HepG2 (cell line): Measurements from ENCODE around the gene MSL2. TPM values are rescaled to one million over a fixed set of nuclear protein-coding genes. Genes with fewer than 3 reads are reported as not detected.
A peak's percentile ranks its signal among the peaks of the same experiment; 100 is the strongest.

ENCODE experiments used
- ATAC-seq: fragments of 200-7000 bp; cut with Tn5 transposase; 3 replicates; pipeline ENCODE4 v1.9.1; 2020; ENCODE audit warnings: mild to moderate bottlenecking, moderate library complexity
- BruUV-seq: library from RNA; stranded (reverse); fragments of 400-500 nt; replicated peaks from 2 replicates; lab custom pipeline; 2021; lab: Mats Ljungman, UMichigan
- CTCF ChIA-PET: fragments of 300-600 bp; formaldehyde crosslinking; extraction: SDS; loops from one replicate; lab custom pipeline; 2021; ENCODE audit warnings: low total read pairs, inconsistent platforms, low intra/inter-chr PET ratio; lab: Yijun Ruan, JAX
- POLR2A ChIA-PET: fragments of 350-600 bp; sonication (Branson Sonifier 250); formaldehyde crosslinking; loops from one replicate; lab custom pipeline; 2020; ENCODE audit warnings: antibody characterized with exemption, inconsistent platforms; lab: Yijun Ruan, JAX
- DNase-seq: peaks from one replicate; pipeline ENCODE4 v3.0.0-alpha.2; 2015; ENCODE audit warnings: low spot score
- FAIRE-seq: peaks from 3 replicates; lab custom pipeline; 2011; peaks lifted over from hg19 to GRCh38; lab: Jason Lieb, UNC
- H2AFZ ChIP-seq: one replicate; pipeline ENCODE4 v1.6.1; 2011; ENCODE audit warnings: low read length, inconsistent platforms
- H3K27ac ChIP-seq: fragments of 300-600 bp; 3 replicates; pipeline ENCODE4 v1.8.0; 2011; ENCODE audit warnings: mixed run types, mild to moderate bottlenecking, mixed read lengths, low read length, inconsistent platforms; ENCODE audit not compliant: insufficient read depth; ENCODE audit errors: extremely low read length
- H3K27me3 ChIP-seq, 2 experiments: fragments of 200-600 bp in 1 of 2; 2 replicates in 1 of 2; 3 replicates in 1 of 2; pipeline versions ENCODE4 v1.6.0 to v1.8.0; 2011; ENCODE audit warnings: low read length in 2 of 2, mild to moderate bottlenecking in 2 of 2, moderate library complexity in 2 of 2, inconsistent platforms in 1 of 2; ENCODE audit not compliant: insufficient read depth in 2 of 2, control insufficient read depth in 1 of 2
- H3K36me3 ChIP-seq, 2 experiments: fragments of 200-600 bp in 1 of 2; replicated peaks in 1 of 2; 2 replicates in 1 of 2; 3 replicates in 1 of 2; pipeline versions ENCODE4 v1.5.1 to v1.8.0; 2011; ENCODE audit warnings: low read length in 2 of 2, inconsistent platforms in 1 of 2; ENCODE audit not compliant: insufficient read depth in 2 of 2, control insufficient read depth in 1 of 2
- H3K4me1 ChIP-seq: 2 replicates; pipeline ENCODE4 v1.5.1; 2012; ENCODE audit warnings: low read length, inconsistent platforms; ENCODE audit not compliant: insufficient read depth
- H3K4me2 ChIP-seq: 2 replicates; pipeline ENCODE4 v1.6.0; 2011; ENCODE audit warnings: low read depth, low read length, inconsistent platforms
- H3K4me3 ChIP-seq, 3 experiments: fragments of 200-600 bp in 1 of 3; sonication (generic), shearing (Covaris generic) in 1 of 3; replicated peaks in 1 of 3; 2 replicates each; pipeline ENCODE4 v1.5.1; 2011 to 2016; ENCODE audit warnings: low read length in 3 of 3, inconsistent platforms in 2 of 3, low read depth in 2 of 3, mild to moderate bottlenecking in 2 of 3, control low read depth in 1 of 3, mixed read lengths in 1 of 3; ENCODE audit not compliant: insufficient read depth in 1 of 3
- H3K79me2 ChIP-seq: one replicate; pipeline ENCODE4 v1.6.1; 2011; ENCODE audit warnings: low read length, inconsistent platforms; ENCODE audit not compliant: insufficient read depth
- H3K9ac ChIP-seq: 2 replicates; pipeline ENCODE4 v1.6.0; 2011; ENCODE audit warnings: mild to moderate bottlenecking, low read depth, low read length, inconsistent platforms; ENCODE audit not compliant: insufficient read depth
- H3K9me3 ChIP-seq: 2 replicates; pipeline ENCODE4 v1.5.1; 2012; ENCODE audit warnings: mild to moderate bottlenecking, low read length
- H4K20me1 ChIP-seq: 2 replicates; pipeline ENCODE4 v1.6.0; 2011; ENCODE audit warnings: inconsistent platforms, mild to moderate bottlenecking, low read length, moderate library complexity; ENCODE audit not compliant: insufficient read depth
- ATF7 ChIP-seq, 2 experiments: fragments of 450-650 bp in 1 of 2; sonication (generic) in 1 of 2; formaldehyde crosslinking in 1 of 2; IDR thresholded peaks; 2 replicates each; pipeline versions ENCODE4 v1.4.0 to v1.6.1; 2016 to 2020; ENCODE audit warnings: antibody characterized with exemption in 1 of 2, mild to moderate bottlenecking in 1 of 2, missing genetic modification reagents in 1 of 2
- PPARG ChIP-seq: conservative IDR thresholded peaks from 2 replicates; pipeline ENCODE4 v1.6.1; 2016; ENCODE audit warnings: missing biosample characterization, missing genetic modification reagents
- RAD51 ChIP-seq: fragments of 450-650 bp; IDR thresholded peaks from 2 replicates; pipeline ENCODE4 v1.6.1; 2016; ENCODE audit warnings: borderline replicate concordance
- ZBTB20 ChIP-seq: sonication (generic); formaldehyde crosslinking; IDR thresholded peaks from 2 replicates; pipeline ENCODE4 v1.8.1; 2023; ENCODE audit warnings: missing genetic modification reagents, low read depth, mild to moderate bottlenecking, borderline replicate concordance
- ZNF775 ChIP-seq: sonication (generic); formaldehyde crosslinking; IDR thresholded peaks from 2 replicates; pipeline ENCODE4 v1.4.0; 2020; ENCODE audit warnings: missing genetic modification reagents, mild to moderate bottlenecking, moderate library complexity, borderline replicate concordance
- WGBS: methylation state at CpG from one replicate; pipeline ENCODE4 v1.1.6; 2017; ENCODE audit warnings: low lambda C conversion rate; 5-methylcytosine and 5-hydroxymethylcytosine counted together
- in situ Hi-C: cut with HindIII; loops from 2 replicates; pipeline ENCODE4 v1.10.0; 2017; ENCODE audit warnings: low pct_unique_long_range_greater_than_20kb; ENCODE audit not compliant: extremely low pct_ligation_motif_present
- intact Hi-C: fragments of 100-400 bp; cut with micrococcal nuclease; formaldehyde crosslinking; loops from one replicate; pipeline ENCODE4 v1.10.0; 2022; ENCODE audit not compliant: unreplicated experiment
- polyA plus RNA-seq, 8 experiments: library from polyadenylated mRNA; depleted of rRNA in 3 of 8; stranded (reverse) in 7 of 8; unstranded in 1 of 8; fragments of >200 nt; fragmentation: Illumina TruSeq in 4 of 8; extraction: Trizol in 4 of 8; gene quantifications; 2 replicates each; pipeline versions ENCODE4 v1.2.1 to v1.2.3, GENCODE V29; 2011 to 2016; ENCODE audit warnings: low read depth in 4 of 8, missing spikeins in 1 of 8, mixed read lengths in 1 of 8; ENCODE audit not compliant: insufficient read depth in 1 of 8
- total RNA-seq, 5 experiments: library from RNA; depleted of rRNA; stranded (reverse); fragments of >200 nt; fragmentation: Illumina TruSeq; extraction: Trizol; gene quantifications; 2 replicates each; pipeline ENCODE4 v1.2.3, GENCODE V29; 2016; ENCODE audit warnings: low read depth in 1 of 5
- TF ChIP-seq, protein P1 (sequence below): sonication (generic); formaldehyde crosslinking; IDR thresholded peaks from 2 replicates; pipeline ENCODE4 v1.4.0; 2020; ENCODE audit warnings: missing genetic modification reagents

Gene MSL2
- total and polyA plus RNA-seq, 2 of the 13 experiments (the other 11 are each of a cell fraction or from before 2014, with no cell fraction given) = 6.9 to 11.7 TPM

DNA sequence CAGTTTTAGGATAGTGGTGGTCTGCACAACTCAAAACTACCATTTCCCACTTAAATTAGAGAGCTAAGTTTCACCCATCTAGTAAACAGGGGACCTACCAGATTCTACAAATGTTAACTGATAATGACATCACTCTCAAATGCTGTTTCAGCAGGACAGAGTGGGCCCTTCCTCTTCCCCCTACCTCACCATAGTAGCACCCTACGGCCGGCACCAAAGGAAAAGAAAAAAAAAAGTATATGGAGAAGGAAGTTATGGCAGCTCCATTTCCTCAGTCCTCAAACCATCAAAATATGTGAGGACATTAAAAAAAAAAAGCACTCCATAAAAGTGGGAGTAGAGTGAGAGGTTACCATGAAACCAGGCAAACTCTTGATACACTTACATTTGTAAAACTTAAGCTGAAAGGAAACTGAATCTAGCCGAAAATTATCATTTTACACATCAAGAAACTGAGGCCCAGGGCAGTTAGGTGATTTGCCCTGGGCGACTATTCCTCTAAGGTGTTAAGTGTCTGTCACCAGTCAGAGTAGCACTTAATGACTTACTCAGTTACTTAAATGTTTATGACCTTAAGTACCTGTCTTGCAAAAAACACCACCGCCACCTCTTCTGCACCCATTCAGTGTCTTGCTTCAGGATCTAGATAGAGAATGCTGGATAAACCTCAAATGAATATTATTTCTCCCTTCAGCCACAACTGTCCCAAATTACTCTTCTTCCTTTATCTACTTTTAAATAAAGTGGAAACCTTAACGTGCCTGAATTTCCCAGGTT, 2.7 kb downstream of the MSL2 start:
- 2% methylated on average over 6 of the region's 6 CpGs for WGBS
- in situ Hi-C loops = no loop called here
- Histone ChIP-seq H3K4me3 (peak overlapping the region; percentile 80 to 93 (median 89)), H3K36me3 (peaks cover 0 to 1% of the 10 kb centered on the region in 2 experiments; a peak in 1 of 5 replicates), H3K4me1 (peaks cover 49% of the 10 kb centered on the region), H3K9ac (peak overlapping the region; percentile 99), H3K27ac (peak overlapping the region; percentile 5), H3K4me2 (peak overlapping the region; percentile 79), H3K9me3 (no peaks in the 10 kb centered on the region), H3K27me3 (no peaks in the 10 kb centered on the region), H2AFZ (no peak overlapping the region), H4K20me1 (peaks cover 67% of the 10 kb centered on the region), H3K79me2 (peaks cover 77% of the 10 kb centered on the region)
- CTCF ChIA-PET = no interaction called here
- ATAC-seq = no peak
- BruUV-seq = no TSS peak
- TF ChIP-seq, protein P1, sequence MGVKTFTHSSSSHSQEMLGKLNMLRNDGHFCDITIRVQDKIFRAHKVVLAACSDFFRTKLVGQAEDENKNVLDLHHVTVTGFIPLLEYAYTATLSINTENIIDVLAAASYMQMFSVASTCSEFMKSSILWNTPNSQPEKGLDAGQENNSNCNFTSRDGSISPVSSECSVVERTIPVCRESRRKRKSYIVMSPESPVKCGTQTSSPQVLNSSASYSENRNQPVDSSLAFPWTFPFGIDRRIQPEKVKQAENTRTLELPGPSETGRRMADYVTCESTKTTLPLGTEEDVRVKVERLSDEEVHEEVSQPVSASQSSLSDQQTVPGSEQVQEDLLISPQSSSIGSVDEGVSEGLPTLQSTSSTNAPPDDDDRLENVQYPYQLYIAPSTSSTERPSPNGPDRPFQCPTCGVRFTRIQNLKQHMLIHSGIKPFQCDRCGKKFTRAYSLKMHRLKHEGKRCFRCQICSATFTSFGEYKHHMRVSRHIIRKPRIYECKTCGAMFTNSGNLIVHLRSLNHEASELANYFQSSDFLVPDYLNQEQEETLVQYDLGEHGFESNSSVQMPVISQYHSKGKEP (CRISPR knock-in tag) = no peak
- TF ChIP-seq ZNF775 (no peak), ZBTB20 (CRISPR knock-in tag) (no peak), RAD51 (no peak), ATF7 (IDR thresholded peaks at IDR 0.05) (peak; percentile 44), ATF7 (CRISPR knock-in tag; IDR thresholded peaks at IDR 0.05) (no peak), PPARG (CRISPR knock-in tag) (0 out of 2 replicates have a peak, but pooled peaks have one; percentile 3)
- FAIRE-seq = no peak
- intact Hi-C loops = loop anchor here (5.0 to 10.0 kb wide), 2 partner anchors 116 to 561 kb away; partner anchors contain the start of gene STAG1
- POLR2A ChIA-PET = interaction anchor here (1.0 to 4.9 kb wide), 3 partner anchors 56 to 61 kb away, joined by 3 to 131 read pairs (median 41); partner anchors contain the start of gene PCCB
- no peak for DNase-seq
